HEK293 (cell line): ENCODE results near the gene MAST2.

Experiments
- CTCF ChIA-PET: fragments of 350-600 bp; formaldehyde crosslinking; extraction: SDS; loops from one replicate; lab custom pipeline; 2021; ENCODE audit warnings: antibody characterized with exemption; lab: Yijun Ruan, JAX
- POLR2A ChIA-PET: fragments of 300-600 bp; formaldehyde crosslinking; extraction: SDS; loops from one replicate; lab custom pipeline; 2020; ENCODE audit warnings: antibody characterized with exemption, inconsistent platforms; lab: Yijun Ruan, JAX
- H3K27ac ChIP-seq: fragments of 200-500 bp; sonication (Bioruptor generic); 2 replicates; pipeline ENCODE4 v1.5.1; 2014; ENCODE audit warnings: low read depth, low read length, control low read depth, inconsistent platforms; ENCODE audit errors: extremely low read depth
- H3K36me3 ChIP-seq, 2 experiments: fragments of 200-500 bp in 1 of 2; sonication (Bioruptor generic) in 1 of 2; 1 replicate in 1 of 2; 2 replicates in 1 of 2; pipeline ENCODE4 v1.5.1; 2014 to 2017; ENCODE audit warnings: inconsistent platforms in 2 of 2, low read length in 2 of 2; ENCODE audit not compliant: control insufficient read depth in 2 of 2, insufficient read depth in 1 of 2
- H3K4me1 ChIP-seq: fragments of 200-500 bp; sonication (Bioruptor generic); 2 replicates; pipeline ENCODE4 v1.5.1; 2014; ENCODE audit warnings: mild to moderate bottlenecking, low read length, inconsistent platforms; ENCODE audit not compliant: control insufficient read depth, insufficient read depth
- H3K4me3 ChIP-seq: 2 replicates; pipeline ENCODE4 v1.5.1; 2011; ENCODE audit warnings: low read depth, mild to moderate bottlenecking, control low read depth, low read length, moderate library complexity
- H3K9me3 ChIP-seq: fragments of 200-500 bp; sonication (Bioruptor generic); 2 replicates; pipeline ENCODE4 v1.5.1; 2014; ENCODE audit warnings: low read depth, low read length, inconsistent platforms; ENCODE audit not compliant: control insufficient read depth, insufficient read depth
- GLI4 ChIP-seq: fragments of 450-650 bp; formaldehyde crosslinking; IDR thresholded peaks from 2 replicates; pipeline ENCODE4 v1.5.1; 2016; ENCODE audit warnings: missing biosample characterization, missing genetic modification characterization
- PATZ1 ChIP-seq: fragments of 450-650 bp; formaldehyde crosslinking; IDR thresholded peaks from 2 replicates; pipeline ENCODE4 v1.5.1; 2016; ENCODE audit warnings: missing biosample characterization, missing genetic modification characterization
- SCRT1 ChIP-seq: fragments of 450-650 bp; formaldehyde crosslinking; IDR thresholded peaks from 2 replicates; pipeline ENCODE4 v1.5.1; 2016; ENCODE audit warnings: missing biosample characterization, missing genetic modification characterization, borderline replicate concordance
- ZFHX2 ChIP-seq: fragments of 450-650 bp; formaldehyde crosslinking; conservative IDR thresholded peaks from 2 replicates; pipeline ENCODE4 v1.5.1; 2016; ENCODE audit warnings: missing biosample characterization, missing genetic modification characterization
- ZNF10 ChIP-seq: fragments of 450-650 bp; formaldehyde crosslinking; IDR thresholded peaks from 2 replicates; pipeline ENCODE4 v1.5.1; 2017; ENCODE audit warnings: missing biosample characterization, missing genetic modification characterization
- ZNF112 ChIP-seq: fragments of 450-650 bp; formaldehyde crosslinking; IDR thresholded peaks from 2 replicates; pipeline ENCODE4 v1.5.0; 2017; ENCODE audit warnings: missing biosample characterization, missing genetic modification characterization
- ZNF121 ChIP-seq: fragments of 450-650 bp; formaldehyde crosslinking; IDR thresholded peaks from 2 replicates; pipeline ENCODE4 v1.5.1; 2016; ENCODE audit warnings: missing biosample characterization, missing genetic modification characterization
- ZNF138 ChIP-seq: fragments of 450-650 bp; formaldehyde crosslinking; IDR thresholded peaks from 2 replicates; pipeline ENCODE4 v1.5.1; 2016; ENCODE audit warnings: missing biosample characterization, missing genetic modification characterization, borderline replicate concordance
- ZNF16 ChIP-seq: fragments of 450-650 bp; formaldehyde crosslinking; IDR thresholded peaks from 2 replicates; pipeline ENCODE4 v1.5.1; 2016; ENCODE audit warnings: low read depth, missing biosample characterization, missing genetic modification characterization
- ZNF223 ChIP-seq: fragments of 450-650 bp; formaldehyde crosslinking; IDR thresholded peaks from 2 replicates; pipeline ENCODE4 v1.5.1; 2016; ENCODE audit warnings: missing biosample characterization, missing genetic modification characterization
- ZNF280C ChIP-seq: fragments of 450-650 bp; formaldehyde crosslinking; IDR thresholded peaks from 2 replicates; pipeline ENCODE4 v1.5.1; 2016; ENCODE audit warnings: missing biosample characterization, missing genetic modification characterization
- ZNF514 ChIP-seq: fragments of 450-650 bp; formaldehyde crosslinking; IDR thresholded peaks from 2 replicates; pipeline ENCODE4 v1.5.1; 2016; ENCODE audit warnings: missing biosample characterization, missing genetic modification characterization
- ZNF549 ChIP-seq: fragments of 450-650 bp; IDR thresholded peaks from 2 replicates; pipeline ENCODE4 v1.5.1; 2018; ENCODE audit warnings: missing biosample characterization, missing genetic modification characterization, mild to moderate bottlenecking, inconsistent platforms, moderate library complexity
- ZNF571 ChIP-seq: fragments of 450-650 bp; formaldehyde crosslinking; IDR thresholded peaks from 2 replicates; pipeline ENCODE4 v1.5.0; 2017; ENCODE audit warnings: missing biosample characterization, missing genetic modification characterization
- ZNF621 ChIP-seq: fragments of 450-650 bp; formaldehyde crosslinking; IDR thresholded peaks from 2 replicates; pipeline ENCODE4 v1.5.1; 2017; ENCODE audit warnings: missing biosample characterization, missing genetic modification characterization
- ZNF624 ChIP-seq: fragments of 450-650 bp; formaldehyde crosslinking; IDR thresholded peaks from 2 replicates; pipeline ENCODE4 v1.5.1; 2017; ENCODE audit warnings: missing biosample characterization, missing genetic modification characterization
- ZNF654 ChIP-seq: fragments of 450-650 bp; formaldehyde crosslinking; IDR thresholded peaks from 2 replicates; pipeline ENCODE4 v1.5.1; 2016; ENCODE audit warnings: low read depth, missing biosample characterization, missing genetic modification characterization

MAST2 gene

GRCh38 chr1:46026531-46026930 lies 223.1 kb downstream of the MAST2 start:
- TF ChIP-seq ZFHX2 (no peak), ZNF571 (no peak), ZNF624 (no peak), ZNF16 (tag by site-specific recombination) (no peak), ZNF514 (tag by site-specific recombination) (no peak), SCRT1 (tag by site-specific recombination) (no peak), GLI4 (tag by site-specific recombination) (no peak), ZNF138 (tag by site-specific recombination) (no peak), ZNF10 (tag by site-specific recombination) (no peak), ZNF112 (tag by site-specific recombination) (no peak), ZNF621 (tag by site-specific recombination) (no peak), ZNF280C (no peak), ZNF223 (tag by site-specific recombination) (no peak), ZNF549 (tag by site-specific recombination) (no peak), ZNF654 (no peak)
- TF ChIP-seq, all 188 proteins: peak for 0
- CTCF ChIA-PET: interaction anchor here (1.2 kb wide), 1 partner anchor 51 kb away, joined by 3 read pairs; no protein-coding TSS in a partner anchor
- no peak overlapping the region for H3K27ac ChIP-seq
- H3K4me1 ChIP-seq: no peaks in the 10 kb centered on the region
- H3K4me3 ChIP-seq: no peak overlapping the region
- POLR2A ChIA-PET: interaction anchor here (0.5 kb wide), 1 partner anchor 197 kb away, joined by 3 read pairs; no protein-coding TSS in a partner anchor
- no peaks in the 10 kb centered on the region for H3K9me3 ChIP-seq
- H3K36me3 ChIP-seq: peaks cover 0 to 84% of the 10 kb centered on the region in 2 experiments; a peak in 1 of 3 replicates

- TF ChIP-seq PATZ1: no peak
- peak; percentile 60 for TF ChIP-seq ZNF121 (tag by site-specific recombination)
- ChIA-PET CTCF (interaction anchor here (1.2 kb wide), 1 partner anchor 50 kb away, joined by 3 read pairs; no protein-coding TSS in a partner anchor), POLR2A (no interaction called here)
- H3K4me1 ChIP-seq: no peaks in the 10 kb centered on the region
- no peak overlapping the region for H3K4me3 ChIP-seq
- no peak overlapping the region for H3K27ac ChIP-seq
- peaks cover 0 to 82% of the 10 kb centered on the region in 2 experiments; a peak in 1 of 3 replicates for H3K36me3 ChIP-seq
- H3K9me3 ChIP-seq: no peaks in the 10 kb centered on the region
Observed at GRCh38 chr1:46027788-46028573, 224.6 kb downstream of the MAST2 start.
